H1 (cell line): ENCODE measurements around the gene MAPK11.

Source experiments
- ATF3 ChIP-seq: IDR thresholded peaks from 2 replicates; pipeline ENCODE4 v1.6.1; 2011; ENCODE audit warnings: low read depth, mild to moderate bottlenecking, low read length; ENCODE audit not compliant: insufficient read depth
- CHD1 ChIP-seq: IDR thresholded peaks from 2 replicates; pipeline ENCODE4 v1.6.1; 2012; ENCODE audit warnings: low read depth, low read length, improper control_type of control experiment
- CTCF ChIP-seq, 3 experiments: IDR thresholded peaks; 1 replicate in 2 of 3; 2 replicates in 1 of 3; pipeline versions ENCODE4 v1.5.1 to v1.6.1; 2011; ENCODE audit warnings: low read length in 3 of 3, mild to moderate bottlenecking in 3 of 3, inconsistent platforms in 2 of 3, low read depth in 1 of 3, moderate library complexity in 1 of 3; ENCODE audit not compliant: insufficient read depth in 1 of 3; ENCODE audit errors: control extremely low read depth in 1 of 3
- EP300 ChIP-seq, 2 experiments: IDR thresholded peaks; 1 replicate in 1 of 2; 2 replicates in 1 of 2; pipeline ENCODE4 v1.6.1; 2011 to 2012; ENCODE audit warnings: low read depth in 2 of 2, low read length in 2 of 2, mild to moderate bottlenecking in 2 of 2, borderline replicate concordance in 1 of 2, inconsistent platforms in 1 of 2, moderate library complexity in 1 of 2
- POLR2A ChIP-seq, 2 experiments: IDR thresholded peaks; 1 replicate in 1 of 2; 2 replicates in 1 of 2; pipeline ENCODE4 v1.6.1; 2011; ENCODE audit warnings: low read depth in 2 of 2, low read length in 2 of 2, mild to moderate bottlenecking in 2 of 2; ENCODE audit errors: control extremely low read depth in 1 of 2
- RFX5 ChIP-seq: IDR thresholded peaks from 2 replicates; pipeline ENCODE4 v1.6.1; 2011; ENCODE audit warnings: low read depth, low read length, improper control_type of control experiment, borderline replicate concordance
- SIN3A ChIP-seq, 2 experiments: IDR thresholded peaks in 1 of 2; conservative IDR thresholded peaks in 1 of 2; 2 replicates each; pipeline ENCODE4 v1.6.1; 2011 to 2012; ENCODE audit warnings: low read length in 2 of 2, improper control_type of control experiment in 1 of 2, low read depth in 1 of 2, mild to moderate bottlenecking in 1 of 2
- SRF ChIP-seq: IDR thresholded peaks from 2 replicates; pipeline ENCODE4 v1.6.1; 2011; ENCODE audit warnings: mild to moderate bottlenecking, low read depth, low read length, moderate library complexity

- TF ChIP-seq CTCF (IDR thresholded peaks at IDR 0.05; ENCODE audit: control extremely low read depth in 1 of 3, insufficient read depth in 1 of 3, low read depth in 1 of 3, low read length in 3 of 3) (no peak), CHD1 (no peak), RFX5 (no peak), SRF (no peak), EP300 (IDR thresholded peaks at IDR 0.05; ENCODE audit: borderline replicate concordance in 1 of 2, low read depth in 2 of 2, low read length in 2 of 2) (no peak), ATF3 (no peak), POLR2A (IDR thresholded peaks at IDR 0.05; ENCODE audit: control extremely low read depth in 1 of 2, low read depth in 2 of 2, low read length in 2 of 2) (no peak), SIN3A (conservative IDR thresholded peaks at IDR 0.05 in 1 of 2, IDR thresholded peaks at IDR 0.05 in 1 of 2; ENCODE audit: low read depth in 1 of 2, low read length in 2 of 2) (no peak)
Observed at GRCh38 chr22:50311606-50312351, 41.6 kb upstream of the MAPK11 start.
